GM21825 (cell line): ENCODE measurements around the gene SLC35F4.
"Not testable (repeated sequence)": the region's sequence is repeated elsewhere in the genome, so short reads cannot be mapped to it uniquely, and the experiment has no call there.

Experiments used
- ATAC-seq: cut with Tn5 transposase; IDR thresholded peaks from one replicate; pipeline ENCODE4 v1.9.1; 2021; ENCODE audit warnings: mild to moderate bottlenecking, moderate library complexity; ENCODE audit not compliant: unreplicated experiment

The SLC35F4 gene

DNA sequence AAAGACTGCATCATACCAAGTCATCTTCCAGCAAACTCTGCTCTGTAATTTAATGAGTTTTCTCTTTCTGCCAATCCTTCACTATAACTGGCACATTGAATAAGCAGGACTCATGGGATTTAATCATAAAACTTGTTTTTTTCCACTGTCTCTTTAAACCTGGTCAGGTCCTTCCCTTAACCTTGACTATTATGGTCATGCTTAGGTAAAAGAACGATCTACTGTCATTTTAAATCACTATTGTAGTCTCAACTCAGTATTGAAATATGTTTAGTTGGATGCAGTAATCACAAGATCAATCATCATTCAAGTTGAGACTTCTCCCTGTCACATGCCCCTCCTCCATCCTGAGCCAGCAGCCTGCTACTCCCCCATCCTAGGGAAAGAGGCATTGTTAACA lies 56.1 kb downstream of the SLC35F4 start:
- no peak for ATAC-seq

DNA sequence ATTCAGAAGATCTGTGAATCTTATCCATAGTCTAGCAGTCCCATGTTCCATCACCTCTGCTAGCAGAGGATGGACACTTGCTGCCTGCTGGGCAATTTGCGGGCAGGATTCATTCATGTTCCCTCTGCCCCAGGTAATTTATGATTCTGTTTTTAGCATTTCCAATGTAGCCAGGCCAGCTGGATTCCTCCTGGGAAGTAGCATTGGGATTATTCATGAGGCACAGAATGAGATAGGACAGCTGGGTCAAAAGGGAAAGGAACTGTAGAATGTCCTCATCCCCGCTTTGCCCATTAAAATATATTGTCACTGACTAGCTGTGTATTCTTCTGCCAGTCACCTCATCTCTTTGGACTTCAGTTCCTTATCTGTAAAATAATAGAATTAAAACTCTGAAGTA lies 68.7 kb downstream of the SLC35F4 start:
- ATAC-seq: no peak

DNA sequence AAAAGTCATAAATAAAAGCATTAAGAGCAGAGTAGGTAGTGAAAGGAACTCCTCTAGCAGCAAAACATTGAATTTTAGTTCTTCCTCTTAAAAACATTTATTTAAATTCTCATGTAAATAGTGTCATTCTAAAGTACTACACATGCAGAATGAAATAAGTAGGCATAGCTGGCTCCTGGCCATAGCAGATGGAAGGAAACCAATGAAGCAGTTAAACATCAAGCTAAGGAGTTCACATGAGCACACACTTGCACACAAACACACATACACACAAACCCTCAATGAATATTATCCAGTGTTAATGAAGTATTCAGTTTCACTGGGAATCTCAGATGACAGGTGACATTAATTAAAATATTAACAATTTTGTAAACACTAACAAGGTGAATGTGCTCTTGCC lies 69.3 kb downstream of the SLC35F4 start:
- ATAC-seq: no peak

DNA sequence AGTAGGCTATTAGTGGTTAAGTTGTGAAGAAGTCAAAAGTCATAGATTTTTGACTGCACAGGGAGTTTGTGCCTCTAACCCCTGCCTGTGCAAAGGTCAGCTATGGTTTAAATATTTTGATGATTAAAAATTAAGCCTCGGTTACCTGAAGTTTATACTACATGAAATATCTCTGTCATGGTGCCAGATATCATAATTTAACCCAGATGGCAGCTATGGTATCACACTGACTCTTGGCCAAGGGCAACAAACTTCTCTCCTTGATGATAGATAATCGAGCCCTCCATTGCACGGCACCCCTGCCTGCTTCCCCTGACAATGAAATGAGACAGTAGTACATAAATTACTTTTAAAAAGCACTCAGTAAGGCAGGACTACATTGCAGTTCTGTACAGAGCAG lies 80.8 kb downstream of the SLC35F4 start:
- ATAC-seq: no peak

DNA sequence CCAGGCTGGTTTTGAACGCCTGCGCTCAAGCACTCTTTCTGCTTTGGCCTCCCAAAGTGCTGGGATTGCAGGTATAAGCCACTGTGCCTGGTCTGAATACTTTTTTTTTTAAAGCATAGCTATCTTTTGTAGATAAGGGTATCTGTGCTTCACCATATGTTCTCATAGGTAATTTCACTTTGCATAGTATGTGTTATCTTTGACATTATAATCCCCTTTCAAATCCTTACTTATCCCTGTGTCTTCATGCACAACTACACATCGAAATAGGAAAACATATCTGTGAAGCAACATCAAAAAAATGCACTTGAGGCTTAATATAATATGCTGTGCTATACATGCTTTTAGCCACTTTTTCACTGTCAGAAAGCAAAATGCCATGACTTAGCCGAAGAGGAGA lies 94.1 kb downstream of the SLC35F4 start:
- no peak for ATAC-seq

DNA sequence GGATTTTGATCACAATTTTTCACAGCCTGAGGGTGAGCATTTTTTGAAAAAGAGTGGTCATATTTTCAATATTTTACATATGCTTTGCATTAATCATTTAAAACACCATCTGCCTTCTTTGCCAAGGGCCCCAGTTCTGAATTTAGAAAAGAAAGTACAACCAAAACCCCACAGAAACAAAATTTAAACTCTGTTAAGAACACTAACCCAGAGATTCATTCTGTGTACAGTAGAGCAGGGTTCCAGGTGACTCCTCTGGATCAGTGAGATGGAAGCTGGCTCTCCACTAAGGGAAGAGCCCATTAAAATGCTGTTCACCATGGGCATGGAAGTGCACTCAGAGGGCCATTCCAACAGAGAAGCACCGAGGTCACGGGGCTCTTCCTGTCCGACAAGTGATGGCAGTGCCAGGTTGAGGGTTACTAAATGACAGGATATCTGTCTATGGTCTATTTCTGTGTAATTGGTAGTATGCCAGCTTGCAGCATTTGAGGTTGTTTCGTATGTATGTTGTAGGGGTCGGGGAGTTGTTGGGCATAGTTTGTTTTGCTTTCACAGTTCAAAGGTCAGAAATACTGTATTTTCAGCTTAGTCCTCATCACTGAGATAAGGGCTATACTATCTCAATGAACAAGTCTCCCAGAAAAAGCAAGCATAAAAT lies 95.9 kb downstream of the SLC35F4 start:
- ATAC-seq: no peak

DNA sequence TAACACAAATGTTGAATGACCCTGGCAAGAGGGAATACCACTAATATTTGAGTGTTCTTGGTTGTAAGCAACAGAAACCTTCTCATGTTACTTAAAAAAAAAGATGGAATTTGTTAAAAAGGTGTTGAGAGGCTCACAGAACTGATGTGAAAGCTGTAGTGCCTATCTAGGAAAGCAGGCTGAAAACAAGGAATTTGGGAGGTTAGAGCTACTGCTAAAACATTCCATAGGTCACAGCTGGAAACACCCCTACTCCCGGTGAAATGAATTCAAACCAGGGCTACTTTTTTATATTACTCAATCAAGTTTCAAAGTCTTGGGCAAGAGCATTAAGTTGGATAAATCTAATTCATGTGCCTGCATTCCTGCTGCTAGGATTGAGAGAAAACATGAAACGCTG lies 104.1 kb downstream of the SLC35F4 start:
- no peak for ATAC-seq

DNA sequence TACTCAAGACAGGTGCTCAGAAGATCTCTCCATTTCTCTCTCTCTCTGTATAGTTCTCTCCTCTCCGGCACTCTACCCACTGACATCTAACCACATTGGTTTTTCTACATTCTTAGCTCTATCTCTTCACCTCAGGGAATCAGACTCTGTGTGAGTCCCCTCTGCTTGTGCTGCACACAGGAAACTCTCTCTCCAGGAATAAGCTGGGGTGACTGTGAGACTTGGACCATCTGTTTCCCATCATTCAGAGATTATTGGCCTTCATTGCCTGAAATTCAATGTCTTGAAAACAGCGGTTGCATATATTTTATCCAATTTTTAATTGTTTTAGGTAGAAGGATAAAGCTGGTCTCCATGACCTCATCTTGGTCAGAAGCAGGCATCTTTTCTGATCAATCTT lies 105.0 kb downstream of the SLC35F4 start:
- ATAC-seq: no peak

DNA sequence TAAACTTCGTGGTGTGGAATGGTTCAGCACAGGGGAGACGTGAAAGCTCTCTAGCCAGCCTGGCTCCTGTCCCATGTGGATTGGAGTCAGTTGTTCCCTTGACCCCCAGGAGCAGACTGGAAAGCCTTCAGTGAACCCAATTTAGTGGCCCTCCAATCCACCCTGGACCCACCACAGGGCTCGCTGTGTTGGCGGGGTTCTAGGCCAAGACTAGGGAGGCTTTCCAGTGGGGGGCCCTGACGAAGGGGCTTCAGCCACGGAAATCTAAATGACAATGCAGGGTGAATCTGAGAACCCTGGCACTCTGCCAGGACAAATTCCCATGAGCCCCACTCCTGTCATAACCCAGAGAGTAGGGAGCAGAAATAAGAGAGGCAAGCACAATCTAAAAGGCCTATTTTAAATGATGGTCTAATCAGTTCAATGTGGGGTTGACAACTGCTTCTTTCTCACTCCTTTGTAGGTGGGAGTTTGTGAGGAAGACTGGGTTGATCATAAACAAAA lies 110.8 kb downstream of the SLC35F4 start:
- no peak for ATAC-seq

DNA sequence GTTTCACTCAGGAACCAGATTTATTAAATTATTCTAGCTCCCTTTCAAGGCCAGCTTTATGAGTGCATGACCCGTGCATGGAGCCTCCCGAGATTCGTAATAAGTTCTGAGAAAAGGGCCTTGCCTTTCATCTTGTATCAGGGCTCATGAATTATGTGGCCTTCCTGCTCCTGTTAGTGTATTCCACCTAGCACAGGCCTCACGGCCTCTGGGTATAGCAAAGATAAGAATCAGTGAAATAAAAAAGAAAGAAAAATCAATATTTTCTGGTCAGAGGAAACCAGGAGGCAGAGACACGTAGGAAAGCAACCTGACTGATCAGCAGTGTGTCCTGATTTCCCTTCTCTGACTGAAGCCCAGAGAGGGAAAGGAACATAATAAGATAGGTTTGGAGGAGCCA lies 111.4 kb downstream of the SLC35F4 start:
- ATAC-seq: no peak

DNA sequence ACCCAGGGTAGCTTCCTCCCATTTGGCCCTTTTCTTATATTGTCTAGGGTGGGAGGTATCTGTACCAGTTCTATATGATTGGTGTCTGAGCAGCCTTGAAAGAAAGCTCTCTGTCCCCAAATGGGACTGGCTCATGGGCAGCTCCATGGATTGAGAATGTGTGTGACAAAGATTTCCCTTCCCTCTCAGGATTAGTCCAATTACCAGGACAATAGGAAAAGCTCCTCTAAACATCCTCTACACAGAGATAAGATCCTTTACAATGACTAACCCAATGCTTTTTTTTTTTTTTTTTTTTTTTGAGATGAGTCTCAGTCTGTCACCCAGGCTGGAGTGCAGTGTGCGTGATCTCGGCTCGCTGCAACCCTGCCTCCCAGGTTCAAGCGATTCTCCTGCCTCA lies 112.1 kb downstream of the SLC35F4 start:
- ATAC-seq: no peak

DNA sequence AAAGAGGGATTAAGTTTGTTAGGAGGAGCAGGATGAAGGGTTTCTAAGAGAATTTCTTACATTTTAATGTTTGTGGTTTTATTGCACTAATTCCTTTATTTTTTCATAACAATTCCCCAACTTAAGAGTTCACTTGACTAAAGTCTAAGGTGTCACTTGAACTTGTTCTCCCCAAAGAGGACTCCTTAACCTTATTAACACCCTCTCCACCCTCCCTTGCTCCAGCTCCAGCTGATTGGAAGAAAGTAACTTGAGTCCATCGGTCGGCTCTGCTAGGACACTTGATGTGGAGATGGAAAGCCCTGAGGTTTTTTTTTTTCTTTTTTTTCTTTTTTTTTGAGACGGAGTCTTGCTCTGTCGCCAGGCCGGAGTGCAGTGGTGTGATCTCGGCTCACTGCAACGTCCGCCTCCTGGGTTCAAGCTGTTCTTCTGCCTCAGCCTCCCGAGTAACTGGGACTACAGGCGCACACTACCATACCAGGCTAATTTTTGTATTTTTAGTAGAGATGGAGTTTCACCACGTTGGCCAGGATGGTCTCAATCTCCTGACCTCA lies 113.7 kb downstream of the SLC35F4 start:
- not testable (repeated sequence) for ATAC-seq

DNA sequence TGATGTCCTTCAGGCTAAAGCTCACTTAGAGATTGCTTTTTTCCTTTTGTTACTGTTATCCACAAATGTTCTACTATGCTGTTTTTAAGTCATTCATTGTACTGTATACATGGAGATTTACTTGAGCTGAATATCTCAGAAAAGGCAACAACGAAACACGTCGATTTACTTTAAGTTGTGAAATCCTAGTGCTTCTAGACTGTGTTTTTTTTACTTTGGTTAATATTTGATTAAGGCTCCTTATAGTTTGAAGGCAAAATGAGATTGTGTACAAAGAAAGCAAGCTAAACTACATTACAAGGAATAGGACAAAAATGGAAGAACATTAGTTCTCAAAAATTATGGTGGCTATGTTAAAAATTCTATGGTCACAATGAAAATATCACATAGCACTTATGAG lies 114.5 kb downstream of the SLC35F4 start:
- ATAC-seq: no peak

DNA sequence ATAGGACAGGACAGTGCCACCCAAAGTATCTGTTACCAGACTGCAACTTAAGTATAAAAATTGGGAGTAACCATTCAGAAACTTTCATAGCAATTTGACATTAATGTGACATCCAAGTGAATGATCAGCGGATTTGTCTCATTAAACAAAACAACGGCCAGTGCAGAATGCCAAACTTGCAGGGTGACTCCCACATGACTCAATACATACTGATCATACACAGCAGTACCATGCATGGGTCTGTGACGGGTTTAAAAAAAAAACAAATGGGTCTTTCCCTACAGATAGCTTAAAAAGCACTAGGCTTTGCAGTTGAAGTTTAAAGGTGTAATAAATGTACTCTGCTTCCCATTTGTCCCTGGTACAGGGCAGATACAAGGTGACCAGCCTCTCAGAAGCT lies 116.6 kb downstream of the SLC35F4 start:
- ATAC-seq: no peak

DNA sequence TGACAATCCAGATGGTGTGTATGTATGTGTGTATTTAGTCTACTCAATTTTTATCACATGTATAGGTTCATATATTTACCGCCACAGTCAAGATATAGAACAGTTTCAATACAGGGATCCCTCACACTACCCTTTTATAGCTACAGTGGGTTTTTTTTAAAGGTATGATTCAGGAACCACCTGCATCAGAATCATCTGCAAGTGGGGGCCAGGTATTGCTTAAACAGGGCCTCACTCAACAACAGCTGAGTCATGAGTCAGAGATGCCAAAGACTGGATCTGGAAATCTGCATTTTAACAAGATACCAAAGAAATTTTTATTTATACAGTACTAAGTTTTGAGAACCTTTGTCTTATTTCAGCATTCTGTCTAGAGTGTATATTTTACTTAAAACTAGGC lies 117.6 kb downstream of the SLC35F4 start:
- ATAC-seq: no peak

DNA sequence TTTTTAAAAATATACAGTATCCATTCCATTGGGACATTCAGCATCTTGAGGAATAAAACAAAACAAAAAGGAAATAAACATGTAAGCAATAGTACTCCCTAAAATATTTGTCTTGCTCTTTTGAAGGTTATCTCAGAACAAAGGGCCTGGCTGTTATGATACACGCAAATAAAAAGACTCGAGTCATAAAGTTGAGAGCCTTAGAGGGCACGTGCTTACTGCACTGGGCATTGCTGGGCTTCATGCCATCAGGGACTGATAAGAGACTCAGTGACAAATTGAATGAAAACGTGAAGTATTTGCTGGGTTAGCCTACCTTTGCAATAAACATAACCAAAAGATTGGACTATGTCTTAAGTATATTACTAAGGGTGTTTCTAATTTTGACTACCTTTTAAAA lies 118.9 kb downstream of the SLC35F4 start:
- ATAC-seq: no peak

DNA sequence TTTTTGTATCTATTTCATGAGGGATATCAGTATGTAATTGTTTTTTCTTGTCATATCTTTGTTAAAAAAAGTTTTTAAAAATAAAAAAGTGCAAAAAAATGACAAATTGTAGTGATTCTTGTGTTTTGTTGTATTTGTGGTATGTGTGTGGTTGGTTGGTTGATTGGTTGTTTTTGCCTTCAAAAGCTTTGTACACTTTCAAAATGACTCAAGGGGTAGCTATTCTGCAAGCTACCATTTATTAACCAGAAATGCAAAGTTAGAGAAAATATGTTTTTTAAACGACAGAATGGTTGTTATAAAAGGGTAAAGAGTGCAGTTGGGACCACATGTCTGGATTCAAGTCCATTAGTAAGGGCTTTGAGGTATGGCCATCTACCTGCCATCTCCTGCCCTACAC lies 119.3 kb downstream of the SLC35F4 start:
- no peak for ATAC-seq

DNA sequence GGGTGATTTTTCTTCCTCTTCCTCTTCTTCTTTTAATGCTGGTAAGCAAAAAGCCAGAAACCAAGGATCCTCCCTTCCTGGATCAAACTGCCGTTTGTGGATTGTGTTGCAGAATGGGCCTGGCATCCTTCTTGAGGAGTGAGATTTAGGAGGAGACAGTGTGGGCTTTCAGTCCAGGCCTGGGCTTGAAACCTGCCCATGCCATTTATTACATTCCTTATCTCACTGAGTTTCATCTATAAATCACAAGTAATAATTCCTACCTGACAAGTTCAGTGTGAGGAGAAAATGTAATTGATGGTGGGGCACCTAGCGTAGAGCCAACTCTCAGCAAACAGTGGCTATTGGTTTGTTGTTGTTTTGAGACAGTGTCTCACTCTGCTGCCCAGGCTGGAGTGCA lies 126.4 kb downstream of the SLC35F4 start:
- ATAC-seq: no peak

DNA sequence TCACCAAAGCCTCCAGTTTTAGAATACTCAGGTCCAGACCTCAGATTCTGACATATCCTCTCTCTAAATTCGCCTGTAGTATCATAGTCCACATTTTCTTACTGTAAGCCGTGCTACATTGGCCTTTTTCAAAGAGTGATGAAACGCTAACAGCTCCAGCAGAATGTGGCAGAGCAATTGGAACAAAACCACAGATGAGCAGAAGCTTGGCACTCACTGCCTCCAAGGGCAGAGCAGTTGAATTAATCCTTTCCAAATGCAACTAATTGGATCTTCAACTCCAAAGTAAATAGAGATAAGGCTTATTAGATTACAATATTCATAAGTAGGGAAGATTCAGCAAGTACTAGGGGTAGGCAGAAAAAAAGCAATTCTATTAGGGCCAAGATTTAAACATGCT lies 128.3 kb downstream of the SLC35F4 start:
- no peak for ATAC-seq

DNA sequence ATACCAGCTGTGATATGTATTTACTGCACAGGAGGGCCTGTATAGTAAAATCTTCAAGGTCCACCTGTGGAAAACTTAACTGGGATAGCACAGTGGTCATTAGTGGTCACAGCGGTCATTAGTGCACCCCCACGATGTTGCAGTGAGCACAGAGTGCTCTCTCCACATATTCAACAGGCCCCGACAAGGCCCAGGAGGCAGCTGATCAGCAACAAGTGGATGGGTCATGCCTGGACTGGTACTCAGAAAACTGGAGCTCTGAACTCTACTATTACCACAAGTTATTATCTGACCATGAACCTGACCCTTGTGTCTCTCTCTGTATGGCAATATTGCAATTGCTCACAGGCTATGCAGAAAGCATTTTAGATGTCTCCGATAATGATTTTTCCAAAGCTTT lies 129.5 kb downstream of the SLC35F4 start:
- ATAC-seq: no peak

DNA sequence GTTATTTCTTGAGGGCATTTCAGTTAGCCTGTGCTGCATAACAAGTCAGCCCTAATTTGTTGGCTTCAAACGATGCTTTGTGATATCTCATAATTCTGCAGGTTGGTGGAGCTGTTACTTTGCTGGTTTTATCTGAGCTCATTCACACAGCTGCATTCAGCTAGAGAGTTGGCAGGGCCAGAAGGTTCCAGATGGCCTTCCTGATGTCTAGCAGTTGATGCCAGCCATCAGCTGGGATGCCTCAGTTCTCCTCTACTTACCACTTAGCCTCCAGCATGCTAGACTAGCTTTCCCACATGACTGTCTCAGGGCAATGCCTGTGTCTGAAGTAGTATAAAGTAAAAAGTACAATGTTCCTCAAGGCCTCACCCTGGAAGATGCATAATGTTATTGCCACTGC lies 130.6 kb downstream of the SLC35F4 start:
- no peak for ATAC-seq

DNA sequence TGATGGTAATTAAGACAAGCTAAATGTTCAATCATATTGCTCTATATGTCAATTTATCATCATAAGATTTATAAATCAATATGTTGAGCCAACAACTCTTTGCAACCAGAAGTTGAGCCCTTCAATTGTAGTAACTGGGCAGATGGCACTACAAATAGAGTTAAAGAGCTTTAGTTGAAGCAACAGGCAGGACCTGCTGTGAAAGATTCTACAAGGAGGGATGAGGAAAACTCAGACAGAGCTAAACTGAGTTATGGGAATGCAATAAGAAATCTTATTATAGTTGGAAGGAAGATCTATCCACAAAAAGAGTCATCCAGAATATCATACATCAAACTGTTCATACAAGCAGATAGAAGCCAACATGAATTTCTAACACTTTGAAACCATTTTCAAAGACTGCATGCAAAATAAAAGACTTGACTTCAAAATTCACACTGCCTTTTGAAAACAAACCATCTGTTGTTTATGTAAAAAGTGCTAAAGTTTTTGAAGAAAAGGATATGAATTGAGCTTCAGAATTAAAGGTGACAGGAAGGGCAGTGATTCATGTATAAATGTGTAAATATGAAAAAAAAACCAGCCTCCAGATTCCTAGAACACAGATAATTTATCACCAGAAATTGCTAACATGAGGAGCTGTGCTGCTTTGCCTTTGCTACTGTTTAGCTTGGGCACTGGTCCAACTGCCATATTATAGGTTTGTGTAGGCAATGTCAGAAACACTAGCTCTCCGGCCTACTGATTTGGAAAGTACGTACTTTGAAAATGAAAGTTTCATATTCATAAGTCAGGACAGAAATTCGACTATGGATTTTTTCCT lies 133.2 kb downstream of the SLC35F4 start:
- ATAC-seq: no peak
